ENCODE results near the gene GPR137B.

Gene GPR137B

GRCh38 chr1:236099355-236099974 lies 42.9 kb upstream of the GPR137B start:
- Histone ChIP-seq H3K4me1 (ENCODE audit: control insufficient read depth in 1 of 2, insufficient read depth in 1 of 2, low read depth in 1 of 2, low read length in 1 of 2) (peaks cover 0 to 4% of the 10 kb centered on the region in 2 experiments), H3K4me3 (ENCODE audit: low read depth in 1 of 2, low read length in 1 of 2) (no peak overlapping the region), H3K27me3 (peaks cover 13% of the 10 kb centered on the region), H3K27ac (no peak overlapping the region), H3K36me3 (no peaks in the 10 kb centered on the region), H3K9me3 (no peaks in the 10 kb centered on the region)
- no peak for TF ChIP-seq CTCF (IDR thresholded peaks at IDR 0.05)

GRCh38 chr1:236100799-236101198 lies 41.5 kb upstream of the GPR137B start:
- TF ChIP-seq CTCF (IDR thresholded peaks at IDR 0.05) = no peak
- Histone ChIP-seq H3K9me3 (no peaks in the 10 kb centered on the region), H3K27me3 (peaks cover 13% of the 10 kb centered on the region), H3K4me1 (ENCODE audit: control insufficient read depth in 1 of 2, insufficient read depth in 1 of 2, low read depth in 1 of 2, low read length in 1 of 2) (peaks cover 0 to 4% of the 10 kb centered on the region in 2 experiments), H3K4me3 (ENCODE audit: low read depth in 1 of 2, low read length in 1 of 2) (no peak overlapping the region), H3K27ac (no peak overlapping the region), H3K36me3 (no peaks in the 10 kb centered on the region)

GRCh38 chr1:236101233-236102200 lies 40.8 kb upstream of the GPR137B start:
- no peaks in the 10 kb centered on the region for H3K9me3 ChIP-seq
- peaks cover 13% of the 10 kb centered on the region for H3K27me3 ChIP-seq
- TF ChIP-seq CTCF (IDR thresholded peaks at IDR 0.05) = no peak
- no peaks in the 10 kb centered on the region for H3K36me3 ChIP-seq
- H3K27ac ChIP-seq = no peak overlapping the region
- H3K4me3 ChIP-seq (ENCODE audit: low read depth in 1 of 2, low read length in 1 of 2) = no peak overlapping the region
- H3K4me1 ChIP-seq (ENCODE audit: control insufficient read depth in 1 of 2, insufficient read depth in 1 of 2, low read depth in 1 of 2, low read length in 1 of 2) = peaks cover 0 to 4% of the 10 kb centered on the region in 2 experiments

GRCh38 chr1:236102611-236103010 lies 39.7 kb upstream of the GPR137B start:
- no peak for TF ChIP-seq CTCF (IDR thresholded peaks at IDR 0.05)
- Histone ChIP-seq H3K4me3 (ENCODE audit: low read depth in 1 of 2, low read length in 1 of 2) (no peak overlapping the region), H3K27ac (no peak overlapping the region), H3K27me3 (peaks cover 13% of the 10 kb centered on the region), H3K9me3 (no peaks in the 10 kb centered on the region), H3K4me1 (ENCODE audit: control insufficient read depth in 1 of 2, insufficient read depth in 1 of 2, low read depth in 1 of 2, low read length in 1 of 2) (peaks cover 0 to 4% of the 10 kb centered on the region in 2 experiments), H3K36me3 (no peaks in the 10 kb centered on the region)

GRCh38 chr1:236103059-236103458 lies 39.3 kb upstream of the GPR137B start:
- no peaks in the 10 kb centered on the region for H3K36me3 ChIP-seq
- peaks cover 0 to 4% of the 10 kb centered on the region in 2 experiments for H3K4me1 ChIP-seq (ENCODE audit: control insufficient read depth in 1 of 2, insufficient read depth in 1 of 2, low read depth in 1 of 2, low read length in 1 of 2)
- no peaks in the 10 kb centered on the region for H3K9me3 ChIP-seq
- no peak overlapping the region for H3K27ac ChIP-seq
- H3K4me3 ChIP-seq (ENCODE audit: low read depth in 1 of 2, low read length in 1 of 2) = no peak overlapping the region
- peaks cover 13% of the 10 kb centered on the region for H3K27me3 ChIP-seq
- TF ChIP-seq CTCF (IDR thresholded peaks at IDR 0.05) = no peak

Data from neutrophil (primary cell).